Urothelium cell line (cell line): Measurements from ENCODE around the gene BACE2.

Experiments used
- DNase-seq: peaks from one replicate; pipeline ENCODE4 v3.0.0; 2011; ENCODE audit warnings: low spot score, mixed read lengths
- FAIRE-seq: peaks from 2 replicates; lab custom pipeline; 2011; peaks lifted over from hg19 to GRCh38; lab: Jason Lieb, UNC

Gene BACE2

DNA sequence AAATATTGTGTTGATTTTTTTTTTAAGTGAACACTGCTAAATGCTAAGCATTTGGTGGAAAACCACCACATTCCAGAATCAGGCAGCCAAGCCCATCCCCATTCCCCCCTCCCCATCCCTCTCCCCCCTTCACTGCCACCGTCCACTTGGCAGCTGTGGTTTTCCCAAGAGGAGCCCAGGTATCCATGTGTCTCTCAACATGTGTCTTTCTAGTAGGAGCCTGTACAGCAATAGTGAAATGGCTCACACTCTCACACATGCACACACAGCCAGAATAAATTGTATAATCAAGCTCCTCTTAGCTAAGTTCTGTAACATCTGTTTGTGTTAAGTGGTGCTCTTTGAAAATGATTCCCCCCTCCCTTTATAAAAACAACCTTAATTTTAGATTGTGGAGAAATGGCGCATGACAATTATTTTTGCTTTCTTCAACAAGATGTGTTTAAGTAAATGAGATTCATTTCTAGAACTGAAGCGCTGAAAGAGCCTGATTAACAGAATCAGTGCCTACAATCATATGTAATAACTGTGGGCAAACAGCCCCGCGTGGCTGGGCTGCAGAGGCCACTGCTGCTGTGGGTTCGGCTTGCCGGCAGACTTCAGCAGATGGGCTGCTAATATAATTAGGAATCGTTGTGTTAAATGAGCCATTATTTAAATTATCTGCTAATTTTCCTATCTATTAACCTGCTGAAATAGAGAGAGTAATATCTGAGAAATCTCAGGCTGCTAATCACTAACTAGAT is 43.3 kb downstream of the BACE2 start:
- DNase-seq (no peak), FAIRE-seq (no peak)

DNA sequence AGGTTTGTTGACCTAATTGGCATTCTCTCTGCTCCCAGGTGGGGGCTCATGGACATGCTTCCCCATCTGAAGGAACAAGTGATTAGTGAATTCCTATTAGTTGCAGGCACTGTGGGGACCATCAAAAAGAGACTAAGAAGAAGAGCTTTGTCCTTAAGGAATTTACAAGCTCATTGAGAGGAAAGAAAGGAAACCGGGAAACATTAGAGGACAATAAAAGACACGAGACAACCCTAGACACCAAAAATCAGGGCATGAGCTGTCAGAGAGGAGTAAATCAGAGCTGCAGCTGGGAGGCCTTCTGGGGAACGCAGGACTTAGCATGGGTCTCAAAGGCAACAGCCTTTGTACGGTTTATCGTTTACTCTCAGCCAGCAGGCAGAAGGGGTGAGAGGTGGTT is 45.1 kb downstream of the BACE2 start:
- no peak for FAIRE-seq
- DNase-seq = no peak

DNA sequence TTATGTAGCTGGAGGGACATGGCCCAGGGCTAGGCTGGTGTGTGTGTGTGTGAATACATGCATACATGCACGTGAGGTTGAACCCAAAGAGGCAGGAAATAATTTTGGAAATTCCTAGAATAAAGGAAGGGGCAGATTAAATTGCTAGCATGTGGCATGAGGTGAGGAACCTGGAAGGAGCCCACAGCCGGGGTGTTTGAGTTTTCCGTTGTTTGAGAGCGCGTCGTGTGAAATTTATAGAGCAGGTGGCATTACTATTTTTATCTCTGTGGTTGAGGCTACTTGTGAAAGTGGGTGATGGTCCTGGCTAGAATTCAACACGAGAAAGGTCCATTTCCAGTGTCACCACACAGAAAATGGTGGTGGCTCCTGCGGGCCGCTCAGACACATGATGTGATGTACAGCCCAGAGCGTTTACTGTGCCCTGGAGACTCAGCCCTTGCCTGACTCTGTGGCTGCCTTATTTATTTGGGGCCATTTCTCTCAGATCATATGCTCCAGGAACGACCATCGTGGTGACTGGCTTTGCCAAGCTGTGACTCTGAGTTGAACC is 48.0 kb downstream of the BACE2 start:
- DNase-seq = no peak
- FAIRE-seq = no peak

DNA sequence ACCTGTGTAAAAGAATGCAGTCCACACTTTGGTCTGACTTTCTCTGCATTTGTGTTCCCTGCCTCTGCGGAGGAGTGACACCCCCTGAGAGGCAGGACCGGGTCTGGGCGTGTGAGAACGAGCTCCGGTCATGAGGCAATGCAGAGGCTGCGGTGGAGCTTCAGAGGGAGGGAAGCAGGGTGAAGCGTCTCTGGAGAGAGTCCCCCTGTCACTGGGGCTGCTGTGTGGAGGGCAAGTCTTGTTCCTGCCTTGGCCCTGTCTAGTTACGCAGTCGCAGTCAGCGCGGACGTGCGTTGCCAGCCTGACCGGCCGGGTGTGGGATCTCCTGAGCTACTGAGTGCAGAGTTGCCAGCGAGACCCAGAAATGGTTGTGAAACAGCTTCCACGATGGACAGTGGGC is 48.5 kb downstream of the BACE2 start:
- DNase-seq (no peak), FAIRE-seq (no peak)

DNA sequence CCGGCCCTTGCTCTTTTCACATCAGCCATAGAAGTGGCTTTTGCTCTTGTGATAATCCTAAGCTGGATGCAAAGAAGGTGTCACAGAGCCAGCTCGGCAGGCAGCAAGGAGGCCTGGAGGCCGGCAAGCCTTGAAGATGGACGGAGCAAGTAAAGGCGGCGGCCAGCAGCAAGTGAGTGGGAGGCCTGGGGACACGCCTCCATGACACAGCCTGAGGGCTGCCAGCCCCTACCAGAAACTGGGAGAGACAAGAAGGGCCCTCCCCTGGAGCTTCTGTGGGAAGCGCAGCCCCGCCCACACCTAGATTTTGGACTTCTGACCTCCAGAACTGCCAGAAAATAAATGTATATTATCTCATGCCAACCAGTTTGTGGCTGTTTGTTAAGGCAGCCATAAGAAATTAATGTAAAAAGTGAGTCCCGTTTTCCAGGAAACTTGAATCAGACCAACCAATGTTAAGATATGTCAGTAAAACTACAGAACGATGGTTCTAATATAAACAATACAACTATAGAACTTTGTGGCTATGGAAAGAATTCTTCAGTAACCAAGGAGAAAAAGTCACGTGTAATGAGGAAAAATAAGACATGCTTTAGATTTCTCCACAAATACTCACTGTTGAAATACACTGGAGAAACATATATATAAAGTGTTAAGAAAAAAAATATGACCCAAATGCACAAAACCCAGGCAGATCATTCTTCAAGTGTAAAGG is 49.9 kb downstream of the BACE2 start:
- DNase-seq (no peak), FAIRE-seq (no peak)

DNA sequence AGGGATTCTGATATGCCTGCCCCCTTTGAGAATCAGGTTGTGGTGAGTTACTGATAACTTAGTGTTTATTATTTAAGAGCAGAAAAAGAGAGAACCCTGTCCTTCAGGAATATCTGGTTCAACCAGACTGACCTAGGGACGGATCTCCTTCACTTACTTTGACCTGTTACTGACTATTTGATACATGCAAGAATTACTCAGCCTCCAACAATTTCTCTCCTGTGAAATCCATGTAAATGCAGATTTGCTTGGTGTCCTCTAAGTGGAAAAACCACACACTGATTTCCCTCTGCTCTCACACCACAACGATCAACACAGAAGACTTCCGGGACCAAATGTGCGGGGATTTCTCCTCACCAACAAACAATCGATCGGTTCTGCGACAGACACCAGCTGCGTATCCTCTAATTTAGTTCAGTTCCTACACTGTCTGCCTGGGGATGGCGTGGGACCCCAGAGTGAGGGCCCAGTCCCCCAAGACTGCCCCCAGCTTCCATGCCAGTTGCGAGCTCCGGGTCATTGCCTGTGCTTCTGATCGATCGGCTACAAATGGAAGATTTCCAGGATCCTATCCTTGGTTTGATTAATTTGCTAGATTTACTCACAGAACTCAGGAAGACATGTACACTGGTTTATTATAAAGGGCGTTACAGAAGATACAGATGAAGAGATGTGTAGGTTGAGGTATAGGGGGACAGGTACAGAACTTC is 51.7 kb downstream of the BACE2 start:
- FAIRE-seq (no peak), DNase-seq (no peak)

DNA sequence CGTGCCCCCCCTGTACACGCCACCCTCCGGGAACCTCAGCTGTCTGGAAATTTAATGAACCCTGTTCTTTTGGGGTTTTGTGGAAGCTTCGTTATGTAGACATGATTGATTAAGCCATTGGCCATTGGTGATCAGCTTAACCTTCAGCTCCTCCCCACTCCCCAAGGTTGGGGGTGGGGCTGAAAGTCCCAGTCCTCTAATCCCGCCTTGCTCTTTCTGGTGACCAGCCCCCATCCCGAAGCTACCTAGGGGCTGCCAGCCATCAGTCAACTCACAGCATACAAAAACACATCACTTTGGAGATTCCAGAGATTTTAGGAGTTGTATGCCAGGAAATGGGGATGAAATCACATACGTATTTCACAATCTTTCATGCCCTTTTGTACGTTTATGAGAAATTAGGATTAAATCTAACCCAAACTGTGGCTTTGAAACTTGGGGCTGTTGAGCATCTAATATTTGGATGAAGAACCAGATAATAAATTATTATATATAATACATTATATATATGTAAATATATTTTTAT is 52.3 kb downstream of the BACE2 start:
- DNase-seq (no peak), FAIRE-seq (no peak)

DNA sequence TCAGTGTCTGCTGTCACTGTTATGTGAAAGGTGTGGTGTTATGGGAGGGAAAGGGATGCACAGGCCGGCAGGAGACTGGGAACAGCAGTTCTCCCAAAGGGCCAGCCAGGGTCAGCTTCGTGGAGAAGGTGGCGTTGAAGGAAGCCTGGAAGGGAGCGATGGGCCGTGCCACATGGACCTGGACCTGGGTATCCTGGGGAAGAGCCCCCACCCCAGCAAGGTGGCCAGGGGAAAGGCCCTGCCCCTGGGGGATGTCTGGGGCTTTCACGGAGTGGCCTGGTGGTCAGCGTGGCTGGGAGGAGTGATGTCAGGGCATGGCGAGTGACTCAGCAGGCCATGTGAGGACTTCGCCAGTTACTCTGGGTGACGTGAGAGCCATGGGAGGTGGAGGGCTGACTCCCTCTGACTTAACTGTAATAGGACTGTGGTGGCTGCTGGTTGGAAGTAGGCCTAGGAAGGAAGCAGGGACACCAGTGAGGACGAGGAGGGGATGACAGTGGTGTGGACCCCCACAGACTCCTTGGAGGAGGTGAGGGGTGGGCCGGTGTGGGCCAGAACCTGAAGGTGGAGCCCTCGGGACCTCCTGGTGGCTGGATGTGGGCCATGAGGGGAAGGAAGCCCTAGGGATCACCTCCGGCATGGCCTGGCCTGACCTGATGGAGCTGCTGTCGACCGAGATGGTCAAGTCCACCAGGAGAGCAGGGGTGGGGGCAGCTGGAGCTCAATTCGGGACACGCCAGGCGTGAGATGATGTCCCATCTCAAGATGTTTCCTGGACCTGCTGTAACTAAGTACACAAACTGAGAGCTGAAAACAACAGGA is 54.5 kb downstream of the BACE2 start:
- FAIRE-seq (no peak), DNase-seq (no peak)

DNA sequence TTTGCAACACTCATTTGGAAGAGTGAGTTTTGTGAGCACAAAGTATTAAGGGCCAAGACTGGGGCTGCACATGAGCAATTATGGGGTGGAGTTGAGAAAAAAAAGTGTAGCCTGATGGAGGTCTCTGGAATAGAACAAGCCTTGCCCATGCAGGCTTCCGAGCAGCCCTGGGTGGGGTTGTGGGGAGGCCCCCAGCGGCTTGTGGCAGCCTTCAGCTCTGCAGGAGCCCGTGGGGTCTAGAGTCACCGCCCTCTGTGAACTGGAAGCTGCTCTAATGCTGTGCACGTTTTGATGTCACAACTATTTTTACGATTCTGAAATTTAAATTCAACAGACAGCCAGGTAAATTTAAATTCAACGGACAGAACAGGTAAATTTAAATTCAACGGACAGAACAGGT is 58.9 kb downstream of the BACE2 start:
- FAIRE-seq = no peak

DNA sequence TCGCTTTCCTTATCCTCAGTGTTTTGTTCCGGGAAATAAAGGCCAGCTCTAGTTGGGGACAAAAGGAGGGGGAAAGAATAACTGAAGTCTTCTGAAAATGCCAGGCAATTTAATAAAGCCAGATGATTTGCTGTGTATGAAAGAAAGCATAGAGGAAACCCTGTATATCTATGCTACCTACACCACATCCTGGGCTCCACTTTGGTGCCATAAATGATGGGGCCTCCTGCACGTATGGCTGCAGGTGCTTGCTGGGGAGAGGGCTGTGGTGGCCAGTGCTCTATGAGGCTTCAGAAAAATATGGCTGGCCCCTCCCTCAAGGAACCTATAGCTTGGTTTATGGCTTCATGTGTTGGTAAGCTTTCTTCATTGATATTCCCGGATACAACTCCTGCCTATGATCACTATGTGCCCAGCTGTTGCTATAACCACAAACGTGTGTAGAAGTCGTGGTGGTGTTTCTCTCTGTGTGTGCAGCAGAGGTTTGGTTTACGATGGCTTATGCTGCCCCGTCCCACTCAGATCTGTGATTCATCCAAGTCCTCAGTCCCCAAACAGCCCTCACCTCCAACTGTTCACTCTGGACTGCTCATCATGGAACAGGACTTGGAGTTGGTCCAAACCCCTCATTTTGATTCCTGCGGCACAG is 59.5 kb downstream of the BACE2 start:
- DNase-seq (no peak), FAIRE-seq (no peak)

More for the DNA sequence above, 58.9 kb downstream of the BACE2 start:
- no peak for DNase-seq

DNA sequence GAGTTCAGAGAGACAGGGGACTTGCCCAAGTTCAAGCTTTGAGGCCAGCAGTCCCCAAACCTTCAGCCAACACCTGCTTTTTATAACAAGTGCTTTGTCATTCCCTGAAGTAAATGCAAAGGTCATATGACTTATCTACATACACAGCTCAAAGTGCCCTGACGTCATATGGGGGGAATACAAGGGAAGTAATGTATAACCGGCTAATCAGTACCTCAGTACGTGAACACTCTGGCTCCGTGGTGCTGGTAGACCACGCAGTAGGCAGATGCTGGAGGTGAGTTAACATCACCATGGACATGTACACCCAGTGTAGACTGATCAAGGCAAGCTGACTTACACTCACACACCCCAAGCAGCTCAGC is 60.0 kb downstream of the BACE2 start:
- DNase-seq (no peak), FAIRE-seq (no peak)

DNA sequence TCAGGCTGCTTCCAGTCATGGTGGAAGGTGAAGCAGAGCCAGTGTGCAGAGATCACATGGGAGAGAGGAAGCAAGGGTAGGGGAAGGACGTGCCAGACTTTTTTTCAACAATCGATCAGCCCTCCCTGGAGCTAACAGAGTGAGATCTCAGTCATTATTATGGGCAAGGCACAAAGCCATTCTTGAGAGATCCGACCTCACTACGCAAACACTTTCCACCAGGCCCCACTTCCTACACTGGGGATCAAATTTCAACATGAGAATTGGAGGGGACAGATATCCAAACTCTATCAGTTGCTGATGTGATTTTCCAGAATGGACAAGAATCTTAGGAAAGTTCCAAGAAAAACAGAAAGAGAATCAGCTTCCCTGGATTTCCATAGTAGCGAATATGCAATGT is 60.5 kb downstream of the BACE2 start:
- FAIRE-seq = no peak
- DNase-seq = no peak

DNA sequence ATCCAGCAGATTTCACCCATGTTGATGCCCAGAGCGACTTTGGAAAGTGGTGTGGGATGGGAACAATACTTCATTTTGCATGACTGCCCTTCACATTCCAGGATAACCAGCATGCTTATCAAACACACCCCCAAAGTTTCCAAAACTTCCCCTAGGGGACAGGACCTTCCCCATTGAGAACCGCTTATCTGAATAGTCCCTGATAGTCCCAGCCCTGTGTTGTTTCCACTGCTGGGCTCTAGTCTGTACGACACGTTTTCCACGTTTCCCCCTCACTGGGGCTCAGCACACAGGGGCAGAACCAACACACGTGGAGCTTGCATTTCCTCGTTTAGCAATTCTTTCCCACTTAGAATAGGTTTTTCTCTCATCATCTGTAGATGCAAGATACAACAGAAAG is 61.0 kb downstream of the BACE2 start:
- DNase-seq = no peak
- FAIRE-seq = no peak

DNA sequence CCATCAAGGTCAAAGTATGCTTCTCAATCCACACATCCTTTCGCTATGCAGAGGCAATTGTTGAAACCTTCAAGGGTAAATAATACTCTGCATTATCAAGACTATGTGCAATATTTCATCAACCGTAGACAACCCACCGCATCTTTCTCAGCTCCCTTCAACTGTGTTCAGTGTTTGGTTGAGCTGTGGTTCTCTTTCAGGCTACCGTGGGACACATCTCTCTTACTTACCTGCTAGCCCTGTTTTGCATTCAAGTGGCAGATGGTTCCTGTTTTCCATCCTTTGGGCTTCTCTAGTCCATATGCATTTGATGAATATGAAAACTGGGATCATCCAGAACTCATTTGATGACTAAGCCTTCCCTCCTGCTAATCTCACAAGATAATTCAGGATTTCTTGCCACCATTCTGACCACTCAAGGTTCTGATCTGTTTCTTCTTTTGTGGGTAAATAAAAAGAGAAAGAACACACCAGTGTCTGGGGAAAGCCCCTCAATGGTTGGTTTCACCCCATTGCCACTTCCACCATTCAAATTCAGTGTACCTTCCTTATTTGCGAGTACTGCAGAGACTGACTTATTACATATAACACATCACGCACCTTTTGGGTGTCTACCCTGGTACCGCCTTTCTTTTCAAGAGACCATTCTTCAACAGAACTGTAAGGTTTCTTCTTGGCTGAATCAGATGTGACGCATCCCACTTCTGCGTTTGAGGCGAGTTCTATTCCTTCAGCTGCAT is 61.7 kb downstream of the BACE2 start:
- FAIRE-seq (no peak), DNase-seq (no peak)

DNA sequence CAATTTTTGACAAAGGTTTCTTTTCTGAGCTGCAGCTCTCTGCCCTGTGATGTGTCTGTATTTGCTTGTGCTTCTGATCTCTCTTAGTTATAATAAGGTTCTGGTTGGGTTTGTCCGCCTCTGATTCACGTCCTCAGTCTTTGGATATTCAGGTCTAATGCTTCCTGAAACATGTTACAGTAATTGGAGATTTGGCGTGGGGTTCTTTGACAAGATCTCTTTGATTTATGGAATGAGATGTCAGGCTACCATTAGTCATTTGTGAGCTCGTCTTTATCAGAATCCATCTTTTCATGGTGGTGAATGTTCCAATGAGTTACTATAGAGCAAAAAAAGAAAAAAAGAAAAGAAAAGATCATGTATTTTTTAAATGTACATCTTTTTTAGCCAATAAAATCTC is 62.5 kb downstream of the BACE2 start:
- FAIRE-seq (no peak), DNase-seq (no peak)

DNA sequence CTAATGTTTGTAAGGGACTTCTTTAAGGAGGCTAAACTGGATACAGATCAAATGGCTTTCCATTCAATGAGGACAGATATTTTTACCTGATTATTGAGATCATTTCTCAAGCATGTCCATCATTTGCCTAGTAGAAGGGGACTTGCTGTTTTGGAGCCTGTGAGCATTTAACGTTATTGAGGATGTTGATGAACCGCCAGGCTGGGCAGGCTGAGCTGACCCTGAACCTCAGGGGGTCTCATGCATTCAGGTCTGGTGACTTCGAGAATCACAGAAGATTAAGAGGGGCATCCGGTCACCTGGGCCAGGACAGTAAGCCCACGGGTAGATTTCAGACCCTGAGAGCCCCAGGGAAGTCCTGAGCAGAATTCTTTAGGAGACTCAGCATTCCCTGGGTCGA is 63.1 kb downstream of the BACE2 start:
- DNase-seq (no peak), FAIRE-seq (no peak)

DNA sequence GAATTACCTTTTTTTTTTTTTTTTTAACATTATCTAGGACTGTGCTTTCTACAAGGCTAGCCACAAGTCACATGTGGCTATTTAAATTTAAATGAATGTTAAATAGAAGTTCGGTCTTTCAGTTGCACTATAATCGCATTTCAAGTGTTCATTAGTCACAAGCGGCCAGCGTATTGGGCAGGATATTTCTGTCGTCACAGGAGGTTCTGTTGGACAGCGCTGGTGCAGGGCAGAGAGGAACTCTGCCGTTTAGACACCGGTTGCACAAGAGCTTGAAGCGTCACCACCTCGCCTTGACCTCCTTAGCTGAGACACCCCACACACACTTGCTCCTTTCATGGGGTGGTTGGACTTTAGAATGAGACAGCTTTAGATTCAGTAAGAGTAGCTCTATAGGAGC is 64.1 kb downstream of the BACE2 start:
- DNase-seq = no peak

DNA sequence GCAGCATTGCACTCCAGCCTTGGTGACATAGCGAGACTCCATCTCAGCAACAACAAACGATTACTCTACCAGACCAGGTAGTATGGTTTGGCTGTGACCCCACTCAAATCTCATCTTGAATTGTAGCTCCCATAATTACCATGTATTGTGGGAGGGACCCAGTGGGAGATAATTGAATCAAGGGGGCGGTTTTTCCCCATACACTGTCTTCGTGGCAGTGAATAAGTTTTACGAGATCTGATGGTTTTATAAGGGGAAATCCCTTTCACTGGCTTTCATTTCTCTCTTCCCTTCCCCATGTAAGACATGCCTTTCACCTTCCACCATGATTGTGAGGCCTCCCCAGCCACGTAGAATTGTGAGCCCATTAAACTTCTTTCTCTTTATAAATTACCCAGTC is 66.0 kb downstream of the BACE2 start:
- FAIRE-seq = no peak
- DNase-seq = no peak

More for the DNA sequence above, 64.1 kb downstream of the BACE2 start:
- FAIRE-seq = no peak

DNA sequence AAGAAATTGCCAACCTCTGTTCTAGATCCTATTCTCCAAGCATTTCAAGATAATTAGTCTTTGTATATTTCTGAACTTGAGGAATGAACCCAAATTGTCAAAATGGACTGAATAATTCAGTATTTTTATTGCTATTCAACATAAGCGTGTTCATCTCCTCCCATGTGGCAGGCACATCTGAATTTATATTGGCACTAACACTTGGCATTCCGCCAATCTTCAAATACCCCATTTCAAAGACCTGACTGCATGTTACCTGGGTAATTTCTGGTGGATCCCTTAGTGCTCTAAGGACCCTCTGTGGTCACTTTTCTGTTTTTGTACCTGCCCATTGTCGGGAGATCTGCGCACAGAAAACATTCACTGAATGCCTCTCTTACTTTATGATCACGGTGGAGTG is 66.6 kb downstream of the BACE2 start:
- FAIRE-seq (no peak), DNase-seq (no peak)
